ENCODE data around the gene FRMD3. TPM values are rescaled to one million over a fixed set of nuclear protein-coding genes. Genes with fewer than 3 reads are reported as not detected.

Gene FRMD3
- total RNA-seq, 1 experiment from 2014 or later: 0.55 TPM

DNA sequence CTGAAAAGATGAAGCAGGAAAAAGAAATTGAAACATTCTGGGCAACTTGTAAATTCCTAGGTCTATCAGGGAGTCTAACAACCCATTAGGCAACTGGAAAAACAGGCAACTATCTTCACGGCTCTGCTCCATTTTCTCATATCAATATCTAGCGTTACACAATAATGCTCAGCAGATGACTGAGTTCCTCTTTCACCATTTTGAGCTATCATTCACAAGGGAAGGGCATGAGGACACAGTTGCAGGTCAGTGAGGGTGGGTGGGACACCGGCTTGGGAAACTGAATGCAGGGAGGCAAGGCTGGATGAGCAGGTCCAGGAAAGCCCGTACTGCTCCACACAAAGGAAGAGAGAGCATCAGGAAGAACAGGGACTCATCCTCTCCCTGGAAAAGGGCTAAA is 67.0 kb downstream of the FRMD3 start:
- H3K9me3 Mint-ChIP-seq: peaks cover 4 to 5% of the 10 kb centered on the region in 2 experiments; a peak in 4 of 5 replicates
- Histone ChIP-seq H4K8ac (replicated peaks; ENCODE audit: insufficient read length, low read depth, low read length) (no peak overlapping the region), H3K9me3 (ENCODE audit: control insufficient read depth, low read depth, low read length) (no peaks in the 10 kb centered on the region), H2BK15ac (ENCODE audit: low read depth, low read length) (no peak overlapping the region), H3K56ac (ENCODE audit: insufficient read length, low read depth, low read length) (no peak overlapping the region), H4K20me1 (ENCODE audit: control insufficient read depth, insufficient read depth, insufficient read length) (no peaks in the 10 kb centered on the region), H3K4me2 (ENCODE audit: insufficient read depth, insufficient read length, low read length) (no peak overlapping the region), H3K4me1 (ENCODE audit: insufficient read depth, low read length) (peaks cover 4% of the 10 kb centered on the region; the same call in 1 of the 2 replicates), H2BK12ac (ENCODE audit: insufficient read length, low read depth, low read length) (no peak overlapping the region), H4K91ac (ENCODE audit: insufficient read length, low read depth, low read length) (no peak overlapping the region), H4K5ac (ENCODE audit: insufficient read length, low read depth, low read length) (no peak overlapping the region), H2BK5ac (ENCODE audit: insufficient read length, low read length) (no peak overlapping the region), H3K23me2 (ENCODE audit: insufficient read length, low read depth, low read length, poor library complexity, severe bottlenecking) (no peaks in the 10 kb centered on the region), H3K79me1 (ENCODE audit: insufficient read depth, low read depth, low read length, poor library complexity, severe bottlenecking) (no peaks in the 10 kb centered on the region), H2BK20ac (ENCODE audit: low read depth, low read length, poor library complexity, severe bottlenecking) (no peak overlapping the region), H2AK5ac (ENCODE audit: insufficient read length, low read length) (no peak overlapping the region), H3K27me3 (ENCODE audit: insufficient read depth, low read length) (no peaks in the 10 kb centered on the region), H3K18ac (ENCODE audit: insufficient read length, low read depth, low read length) (no peak overlapping the region), H3T11ph (ENCODE audit: low read length) (no peak overlapping the region), H3K27ac (ENCODE audit: insufficient read length, low read depth, low read length) (no peak overlapping the region), H3K4ac (ENCODE audit: low read depth, low read length) (no peak overlapping the region), H3K79me2 (ENCODE audit: insufficient read depth, low read length) (no peaks in the 10 kb centered on the region), H2BK120ac (ENCODE audit: low read depth, low read length, poor library complexity, severe bottlenecking) (no peak overlapping the region), H3K9ac (ENCODE audit: extremely low read depth, insufficient read length, low read length) (no peak overlapping the region), H3K23ac (ENCODE audit: insufficient read length, low read depth, low read length) (no peak overlapping the region), H3K14ac (ENCODE audit: insufficient read depth, low read length) (no peak overlapping the region), H2AFZ (ENCODE audit: low read length) (no peak overlapping the region)
- no peak overlapping the region for H3K4me3 Mint-ChIP-seq
- H3K27me3 Mint-ChIP-seq (ENCODE audit: low read depth): no peaks in the 10 kb centered on the region; the same call in 1 of the 2 replicates
- peak overlapping the region in 2 of 3 experiments; percentile 3 to 91; a peak in 2 of 7 replicates for H3K27ac Mint-ChIP-seq
- H3K36me3 Mint-ChIP-seq (ENCODE audit: insufficient read depth in 1 of 3, low read depth in 3 of 3): peaks cover 0 to 4% (median 0%) of the 10 kb centered on the region in 3 experiments; a peak in 3 of 7 replicates
- no peak for DNase-seq
- WGBS (ENCODE audit: extremely low coverage, insufficient read length, low lambda C conversion rate): no CpG with 5 or more reads among the region's 4 CpGs
- TF ChIP-seq CTCF (conservative IDR thresholded peaks at IDR 0.05): no peak
- H3K4me1 Mint-ChIP-seq: peaks cover 33 to 34% of the 10 kb centered on the region in 2 experiments

All from H9 (cell line).